K562 (cell line): Measurements from ENCODE around the gene LRRN3.

Experiments used
- CHD1 ChIP-seq: fragments of 200-600 bp; sonication (generic); IDR thresholded peaks from one replicate; pipeline ENCODE4 v1.6.1; 2012; ENCODE audit warnings: mild to moderate bottlenecking, moderate library complexity, low read length, inconsistent platforms
- NFYB ChIP-seq: IDR thresholded peaks from 2 replicates; pipeline ENCODE4 v1.6.1; 2011; ENCODE audit warnings: mild to moderate bottlenecking, moderate library complexity; ENCODE audit not compliant: insufficient read length; ENCODE audit errors: extremely low read depth
- POLR2A ChIP-seq: fragments of 450-650 bp; conservative IDR thresholded peaks from 2 replicates; pipeline ENCODE4 v1.6.1; 2016
- U2AF1 ChIP-seq: fragments of 200-400 bp; formaldehyde crosslinking; optimal IDR thresholded peaks from 2 replicates; pipeline ENCODE3; 2017; ENCODE audit warnings: mild to moderate bottlenecking, low read depth, low read length, moderate library complexity
- ZFP30 ChIP-seq: fragments of 250-450 bp; sonication (Bioruptor Pico); IDR thresholded peaks from 2 replicates; pipeline ENCODE4 v1.8.0; 2022; ENCODE audit warnings: moderate library complexity, mild to moderate bottlenecking, inconsistent platforms, borderline replicate concordance
- ZHX1 ChIP-seq: fragments of 150-350 bp; conservative IDR thresholded peaks from 2 replicates; pipeline ENCODE4 v1.6.1; 2014; ENCODE audit warnings: low read length
- ZNF239 ChIP-seq: fragments of 250-450 bp; sonication (Bioruptor Pico); IDR thresholded peaks from 2 replicates; pipeline ENCODE4 v1.4.0; 2020; ENCODE audit warnings: mild to moderate bottlenecking
- ZZZ3 ChIP-seq: fragments of 450-650 bp; IDR thresholded peaks from 2 replicates; pipeline ENCODE4 v1.6.1; 2016; ENCODE audit warnings: antibody characterized with exemption, mild to moderate bottlenecking, moderate library complexity

GRCh38 chr7:111126987-111127386, 36.1 kb downstream of the LRRN3 start:
- TF ChIP-seq U2AF1 = no peak
- no peak for TF ChIP-seq ZHX1
- no peak for TF ChIP-seq ZFP30 (CRISPR knock-in tag)
- TF ChIP-seq POLR2A = no peak
- TF ChIP-seq NFYB = no peak
- no peak for TF ChIP-seq ZZZ3
- TF ChIP-seq CHD1 = no peak
- TF ChIP-seq ZNF239 (CRISPR knock-in tag) = no peak
